Amniotic stem cell (primary cell): ENCODE data around the gene SND1.
"Not testable (repeated sequence)": the region's sequence is repeated elsewhere in the genome, so short reads cannot be mapped to it uniquely, and the experiment has no call there.

Source experiments
- DNase-seq: peaks from one replicate; lab custom pipeline; 2025; lab: John Stamatoyannopoulos, UW

SND1 gene

GRCh38 chr7:127833641-127834040 is 181.6 kb downstream of the SND1 start:
- DNase-seq, result no peak

- no peak for DNase-seq
Observed at GRCh38 chr7:127835679-127836078, 183.7 kb downstream of the SND1 start.

- DNase-seq, result not testable (repeated sequence)
Observed at GRCh38 chr7:127837816-127838410, 185.9 kb downstream of the SND1 start.

- DNase-seq, result no peak
Observed at GRCh38 chr7:127838816-127839415, 186.9 kb downstream of the SND1 start.

GRCh38 chr7:127840226-127840951 is 188.4 kb downstream of the SND1 start:
- no peak for DNase-seq

- DNase-seq, result no peak
Observed at GRCh38 chr7:127844165-127844564, 192.2 kb downstream of the SND1 start.

- no peak for DNase-seq
Observed at GRCh38 chr7:127844707-127845331, 192.8 kb downstream of the SND1 start.

GRCh38 chr7:127845522-127846214 is 193.7 kb downstream of the SND1 start:
- DNase-seq, result no peak

GRCh38 chr7:127847641-127848040 is 195.6 kb downstream of the SND1 start:
- DNase-seq, result no peak

- DNase-seq, result no peak
Observed at GRCh38 chr7:127848241-127848640, 196.2 kb downstream of the SND1 start.

GRCh38 chr7:127850195-127850594 is 198.2 kb downstream of the SND1 start:
- DNase-seq, result no peak

GRCh38 chr7:127854383-127854782 is 202.4 kb downstream of the SND1 start:
- no peak for DNase-seq

- no peak for DNase-seq
Observed at GRCh38 chr7:127857464-127857841, 205.5 kb downstream of the SND1 start.

- DNase-seq, result no peak
Observed at GRCh38 chr7:127858091-127858914, 206.3 kb downstream of the SND1 start.

- DNase-seq, result no peak
Observed at GRCh38 chr7:127858915-127859189, 206.9 kb downstream of the SND1 start.

GRCh38 chr7:127859330-127859729 is 207.3 kb downstream of the SND1 start:
- no peak for DNase-seq

- DNase-seq, result no peak
Observed at GRCh38 chr7:127862525-127862924, 210.5 kb downstream of the SND1 start.

GRCh38 chr7:127863082-127863481 is 211.1 kb downstream of the SND1 start:
- no peak for DNase-seq

GRCh38 chr7:127865466-127865865 is 213.5 kb downstream of the SND1 start:
- DNase-seq, result no peak

GRCh38 chr7:127870231-127870907 is 218.4 kb downstream of the SND1 start:
- DNase-seq, result no peak

GRCh38 chr7:127871226-127871625 is 219.2 kb downstream of the SND1 start:
- DNase-seq, result no peak
